Hepatocyte (in vitro differentiated cells): ENCODE results near the gene OTOA.

ENCODE experiments used
- EZH2 ChIP-seq: fragments of 200-600 bp; sonication (generic); IDR thresholded peaks from 2 replicates; pipeline ENCODE4 v1.6.1; 2016; ENCODE audit warnings: antibody characterized with exemption, mild to moderate bottlenecking, borderline replicate concordance
- EZH2phosphoT487 ChIP-seq: fragments of 200-600 bp; sonication (generic); IDR thresholded peaks from one replicate; pipeline ENCODE4 v1.6.1; 2018; ENCODE audit warnings: antibody characterized with exemption, mild to moderate bottlenecking, low read depth, moderate library complexity; ENCODE audit not compliant: unreplicated experiment, severe bottlenecking
- TF ChIP-seq, protein P1 (sequence below): fragments of 200-600 bp; sonication (generic); IDR thresholded peaks from 2 replicates; pipeline ENCODE4 v1.5.1; 2016; ENCODE audit warnings: antibody characterized with exemption, mild to moderate bottlenecking; ENCODE audit not compliant: poor library complexity

DNA sequence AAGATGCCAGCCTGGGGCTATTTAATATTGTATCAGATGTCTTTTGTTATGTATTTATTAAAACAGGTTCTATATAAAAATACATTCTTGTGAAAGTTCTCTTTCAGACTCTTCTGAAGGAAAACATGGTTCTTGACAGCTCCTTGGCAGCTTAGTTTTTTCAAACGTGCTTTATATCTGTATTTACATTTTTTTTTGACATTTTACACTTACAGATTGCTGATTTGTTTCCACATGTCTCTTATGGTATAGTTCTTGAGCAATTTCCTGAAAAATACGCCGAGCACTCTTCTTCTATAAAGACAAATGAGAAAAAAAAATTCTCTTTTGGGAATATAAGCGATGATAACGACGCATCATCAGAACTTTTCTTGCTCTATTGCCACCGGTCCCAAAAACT, 20.9 kb upstream of the OTOA start:
- TF ChIP-seq, protein P1, sequence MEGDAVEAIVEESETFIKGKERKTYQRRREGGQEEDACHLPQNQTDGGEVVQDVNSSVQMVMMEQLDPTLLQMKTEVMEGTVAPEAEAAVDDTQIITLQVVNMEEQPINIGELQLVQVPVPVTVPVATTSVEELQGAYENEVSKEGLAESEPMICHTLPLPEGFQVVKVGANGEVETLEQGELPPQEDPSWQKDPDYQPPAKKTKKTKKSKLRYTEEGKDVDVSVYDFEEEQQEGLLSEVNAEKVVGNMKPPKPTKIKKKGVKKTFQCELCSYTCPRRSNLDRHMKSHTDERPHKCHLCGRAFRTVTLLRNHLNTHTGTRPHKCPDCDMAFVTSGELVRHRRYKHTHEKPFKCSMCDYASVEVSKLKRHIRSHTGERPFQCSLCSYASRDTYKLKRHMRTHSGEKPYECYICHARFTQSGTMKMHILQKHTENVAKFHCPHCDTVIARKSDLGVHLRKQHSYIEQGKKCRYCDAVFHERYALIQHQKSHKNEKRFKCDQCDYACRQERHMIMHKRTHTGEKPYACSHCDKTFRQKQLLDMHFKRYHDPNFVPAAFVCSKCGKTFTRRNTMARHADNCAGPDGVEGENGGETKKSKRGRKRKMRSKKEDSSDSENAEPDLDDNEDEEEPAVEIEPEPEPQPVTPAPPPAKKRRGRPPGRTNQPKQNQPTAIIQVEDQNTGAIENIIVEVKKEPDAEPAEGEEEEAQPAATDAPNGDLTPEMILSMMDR, result no peak
- TF ChIP-seq EZH2phosphoT487 (no peak), EZH2 (no peak)
